ENCODE measurements around the gene RNASEL.
"Not testable (repeated sequence)": the region's sequence is repeated elsewhere in the genome, so short reads cannot be mapped to it uniquely, and the experiment has no call there.

Gene RNASEL

DNA sequence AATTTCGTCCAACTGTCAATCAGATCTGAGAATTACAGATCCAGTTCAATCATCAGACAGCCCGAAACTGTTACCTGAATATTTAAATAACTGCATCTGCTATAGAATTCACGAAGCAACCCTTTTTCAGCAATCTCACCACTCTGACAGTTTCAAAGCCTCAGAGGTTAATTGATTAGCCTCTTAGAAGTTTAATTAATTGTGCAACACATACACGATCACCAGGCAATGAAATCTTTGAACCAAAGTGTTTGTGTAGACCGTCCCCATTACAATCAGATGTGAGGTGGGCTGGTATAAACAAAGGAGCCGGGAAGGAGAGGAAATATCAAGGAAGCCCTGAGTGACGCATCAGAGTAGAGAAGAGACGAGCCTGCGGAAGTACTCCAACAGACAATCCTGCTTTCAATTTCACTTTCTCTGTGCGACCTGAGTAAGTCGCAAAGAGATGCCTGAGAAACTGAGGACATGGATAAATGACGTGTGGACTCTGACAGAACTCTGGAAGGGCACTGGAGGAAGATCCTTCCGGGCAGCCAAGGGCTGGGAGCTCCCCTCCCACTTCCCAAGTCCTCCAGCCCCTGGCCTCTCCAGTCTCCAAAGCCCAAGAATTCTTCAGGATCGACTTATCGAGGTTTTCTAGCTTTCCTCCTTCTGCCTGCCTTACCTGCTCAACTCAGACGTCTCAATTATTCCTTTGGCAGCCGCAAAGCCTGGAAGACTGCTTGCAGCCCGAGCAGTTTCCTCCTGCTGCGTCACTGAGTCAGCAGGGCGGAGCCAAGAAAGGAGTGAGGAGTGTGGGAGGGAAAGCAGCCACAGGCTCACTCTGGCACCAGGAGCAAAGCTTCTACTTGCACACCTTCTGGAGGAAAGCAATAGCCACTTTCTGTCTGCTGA, at the start of gene RNASEL:
Gene RNASEL, minus strand, starts transcription at position 757 of the 897 bp plus-strand sequence. CDS start 2,450 bp downstream, outside the sequence.
- TF ChIP-seq CTCF (IDR thresholded peaks at IDR 0.05; ENCODE audit: low read length, missing control alignments) = no peak
- peak; percentile 74 for DNase-seq (ENCODE audit: low read depth)
- H3K4me3 ChIP-seq (replicated peaks; ENCODE audit: low read depth, low read length) = peak within 1 kb of the TSS; percentile 78

DNA sequence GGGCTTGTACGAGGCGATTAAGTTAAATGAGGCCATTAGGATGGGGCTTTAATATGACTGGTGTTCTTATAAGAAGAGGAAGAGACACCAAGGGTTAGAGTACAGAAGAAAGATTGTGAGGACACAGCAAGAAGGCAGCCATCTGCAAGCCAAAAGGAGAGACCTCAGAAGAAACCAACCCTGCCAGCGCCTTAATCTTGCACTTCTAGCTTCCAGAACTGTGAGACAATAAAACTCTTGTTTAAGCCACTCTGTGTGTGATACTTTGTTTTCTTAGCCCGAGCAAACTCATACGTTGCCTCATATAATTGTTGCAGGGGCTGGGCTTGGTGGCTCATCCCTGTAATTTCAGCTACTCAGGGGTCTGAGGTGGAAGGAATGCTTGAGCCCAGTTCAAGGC, 48.7 kb upstream of the RNASEL start:
- TF ChIP-seq CTCF (IDR thresholded peaks at IDR 0.05; ENCODE audit: low read length, missing control alignments) = no peak
- no peak overlapping the region for H3K4me3 ChIP-seq (replicated peaks; ENCODE audit: low read depth, low read length)
- DNase-seq (ENCODE audit: low read depth) = no peak

DNA sequence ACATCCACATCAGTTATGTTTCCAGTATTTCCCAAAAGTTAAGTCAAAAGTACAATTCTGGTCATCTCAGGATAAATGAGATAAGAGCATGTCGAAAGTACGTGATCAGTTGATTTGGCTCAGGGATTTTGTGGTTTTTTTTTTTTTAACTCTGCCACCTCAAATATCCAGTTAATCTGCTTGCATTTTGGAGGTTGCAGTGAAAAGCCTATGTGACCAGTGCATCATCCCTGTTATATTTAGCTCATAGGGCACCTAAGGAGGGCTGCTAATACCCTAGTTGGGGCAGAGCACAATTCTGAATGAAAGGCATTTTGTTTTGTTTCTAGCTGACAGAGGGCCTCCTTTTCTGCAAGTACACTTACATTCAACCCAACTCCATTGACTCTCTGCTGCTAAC, 46.8 kb upstream of the RNASEL start:
- no peak for TF ChIP-seq CTCF (IDR thresholded peaks at IDR 0.05; ENCODE audit: low read length, missing control alignments)
- H3K4me3 ChIP-seq (replicated peaks; ENCODE audit: low read depth, low read length) = no peak overlapping the region
- DNase-seq (ENCODE audit: low read depth) = no peak

DNA sequence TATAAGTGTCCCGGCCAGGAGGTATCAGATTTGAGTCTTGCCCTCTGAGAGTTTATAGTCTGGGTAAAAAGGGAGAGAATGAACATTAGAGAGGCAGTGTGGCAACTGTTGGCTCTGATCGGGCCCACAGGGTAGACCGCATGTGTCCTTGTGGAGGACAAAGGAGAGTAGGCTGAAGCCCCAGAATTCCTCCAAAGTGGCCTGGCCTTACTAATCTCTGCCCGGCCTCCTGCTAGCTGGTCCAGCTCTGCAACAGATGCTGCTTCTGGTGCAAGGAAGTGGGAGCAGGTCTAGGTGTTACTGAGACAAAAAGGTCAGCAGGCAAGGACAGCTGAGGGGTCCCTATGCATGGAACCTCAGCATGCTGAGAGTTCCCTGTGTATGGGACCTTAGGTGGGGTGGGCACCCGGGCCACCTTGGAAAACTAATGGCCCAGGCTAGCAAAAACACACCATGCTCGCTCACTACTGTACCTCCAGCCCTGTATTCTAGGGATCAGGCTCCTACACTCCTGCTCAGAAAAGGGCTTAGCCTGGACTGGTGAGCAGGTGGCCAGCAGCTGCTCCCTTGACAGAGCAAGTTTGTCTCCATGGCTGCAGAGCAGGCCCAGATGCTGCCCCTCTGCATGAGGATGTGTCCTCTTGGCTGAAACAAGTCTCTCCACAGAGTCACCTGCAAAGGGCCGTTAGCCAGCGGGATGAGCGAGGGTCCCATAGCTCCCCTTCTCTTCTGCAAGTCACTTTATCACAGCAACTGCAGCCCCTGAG, 45.4 kb upstream of the RNASEL start:
- no peak for TF ChIP-seq CTCF (IDR thresholded peaks at IDR 0.05; ENCODE audit: low read length, missing control alignments)
- no peak for DNase-seq (ENCODE audit: low read depth)
- H3K4me3 ChIP-seq (replicated peaks; ENCODE audit: low read depth, low read length) = no peak overlapping the region

DNA sequence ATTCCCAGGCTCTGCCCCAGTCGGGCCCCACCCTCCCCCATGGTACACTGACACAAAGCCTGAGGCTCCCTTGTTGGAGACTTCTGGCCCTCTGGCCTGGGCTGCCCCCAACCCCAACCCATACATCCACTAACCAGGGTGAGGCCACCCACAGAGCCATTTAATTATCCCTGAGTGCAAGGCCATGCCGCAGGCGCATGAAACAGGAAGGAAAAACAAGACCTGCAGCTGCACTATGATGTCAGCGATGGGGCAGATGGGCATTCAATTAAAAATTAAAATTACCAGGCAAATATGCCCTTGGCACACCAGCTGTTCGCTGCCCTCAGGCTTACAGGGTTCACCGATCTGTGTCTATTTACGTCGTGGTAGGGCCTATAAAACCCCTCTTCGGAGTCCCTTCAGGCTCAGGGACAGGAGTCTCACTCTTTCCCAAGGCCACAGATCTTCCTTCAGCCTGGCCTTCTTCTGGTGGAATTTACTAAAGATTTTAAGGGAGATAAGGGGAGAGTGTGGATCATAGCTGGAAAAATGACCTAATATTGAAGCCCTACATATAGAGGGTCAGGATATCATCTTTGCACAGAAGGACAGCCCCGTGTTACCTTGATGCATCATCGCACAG, 44.7 kb upstream of the RNASEL start:
- no peak for DNase-seq (ENCODE audit: low read depth)
- H3K4me3 ChIP-seq (replicated peaks; ENCODE audit: low read depth, low read length) = no peak overlapping the region

GRCh38 chr1:182633031-182633430, 44.0 kb upstream of the RNASEL start:
- no peak overlapping the region for H3K4me3 ChIP-seq (replicated peaks; ENCODE audit: low read depth, low read length)
- no peak for TF ChIP-seq CTCF (IDR thresholded peaks at IDR 0.05; ENCODE audit: low read length, missing control alignments)
- no peak for DNase-seq (ENCODE audit: low read depth)

More for the DNA sequence above, 44.7 kb upstream of the RNASEL start:
- TF ChIP-seq CTCF (IDR thresholded peaks at IDR 0.05; ENCODE audit: low read length, missing control alignments) = no peak

DNA sequence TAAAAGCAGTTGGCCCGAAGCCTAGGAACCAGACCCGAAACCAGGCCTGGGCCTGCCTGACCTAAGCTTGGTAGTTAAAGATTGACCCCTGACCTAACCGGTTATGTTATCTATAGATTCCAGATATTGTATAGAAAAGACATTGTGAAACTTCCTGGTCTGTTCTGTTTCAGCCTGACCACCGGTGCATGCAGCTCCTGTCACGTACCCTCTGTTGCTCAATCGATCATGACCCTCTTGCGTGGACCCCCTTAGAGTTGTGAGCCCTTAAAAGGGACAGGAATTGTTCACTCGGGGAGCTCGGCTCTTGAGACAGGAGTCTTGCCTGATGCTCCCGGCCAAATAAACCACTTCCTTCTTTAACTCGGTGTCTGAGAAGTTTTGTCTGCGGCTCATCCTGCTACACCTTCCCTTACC, 43.4 kb upstream of the RNASEL start:
- peak; percentile 11 for DNase-seq (ENCODE audit: low read depth)
- H3K4me3 ChIP-seq (replicated peaks; ENCODE audit: low read depth, low read length) = not testable (repeated sequence)
